Naive thymus-derived CD4-positive, alpha-beta T cell (primary cell): ENCODE measurements around the gene KCNK17. TPM values are rescaled to one million over a fixed set of nuclear protein-coding genes. Genes with fewer than 3 reads are reported as not detected.

Source experiments
- ATAC-seq: fragments of 150-1000 bp; cut with Tn5 transposase; 2 replicates; pipeline ENCODE4 v1.10.0; 2021; ENCODE audit warnings: mild to moderate bottlenecking, moderate library complexity
- CTCF ChIA-PET: fragments of 350-600 bp; sonication (Branson Sonifier 250); formaldehyde crosslinking; loops from one replicate; lab custom pipeline; 2021; ENCODE audit warnings: antibody characterized with exemption; lab: Charles Lee
- POLR2A ChIA-PET: fragments of 350-600 bp; sonication (Branson Sonifier 250); formaldehyde crosslinking; loops from one replicate; lab custom pipeline; 2021; ENCODE audit warnings: antibody characterized with exemption, inconsistent platforms; lab: Charles Lee
- DNase-seq, 9 donors: peaks; one replicate each; pipeline versions ENCODE4 v3.0.0 to v3.0.0-alpha.2; 2020 to 2022; ENCODE audit warnings: mixed read lengths in 1 of 9
- H3K27ac ChIP-seq: one replicate; pipeline ENCODE4 v1.7.0; 2013; ENCODE audit warnings: mild to moderate bottlenecking, low read depth, low read length, moderate library complexity
- H3K27me3 ChIP-seq, 2 donors: one replicate each; pipeline ENCODE4 v1.7.0; 2013; ENCODE audit warnings: low read length in 2 of 2, mild to moderate bottlenecking in 2 of 2, moderate library complexity in 2 of 2; ENCODE audit not compliant: control insufficient read depth in 2 of 2, insufficient read depth in 2 of 2
- H3K36me3 ChIP-seq, 3 experiments: 1 replicate in 2 of 3; 2 replicates in 1 of 3; pipeline ENCODE4 v1.7.0; 2013; ENCODE audit warnings: low read length in 3 of 3, mild to moderate bottlenecking in 3 of 3, moderate library complexity in 1 of 3; ENCODE audit not compliant: insufficient read depth in 3 of 3, control insufficient read depth in 2 of 3
- H3K4me1 ChIP-seq, 2 donors: one replicate each; pipeline ENCODE4 v1.7.0; 2013; ENCODE audit warnings: low read length in 2 of 2, mild to moderate bottlenecking in 2 of 2, moderate library complexity in 1 of 2; ENCODE audit not compliant: control insufficient read depth in 2 of 2, insufficient read depth in 2 of 2
- H3K4me3 ChIP-seq: 2 replicates; pipeline ENCODE4 v1.7.0; 2013; ENCODE audit warnings: mild to moderate bottlenecking, low read length
- H3K9me3 ChIP-seq, 3 experiments: 1 replicate in 2 of 3; 2 replicates in 1 of 3; pipeline ENCODE4 v1.7.0; 2013; ENCODE audit warnings: low read length in 3 of 3; ENCODE audit not compliant: control insufficient read depth in 2 of 3
- H3K27ac Mint-ChIP-seq, 9 donors: one replicate each; pipeline ENCODE4 v1.8.0; 2020 to 2022; ENCODE audit warnings: mixed read lengths in 9 of 9, mild to moderate bottlenecking in 8 of 9, moderate library complexity in 5 of 9, inconsistent platforms in 2 of 9
- H3K27me3 Mint-ChIP-seq, 5 donors: one replicate each; pipeline ENCODE4 v1.8.0; 2021 to 2022; ENCODE audit warnings: mixed read lengths in 5 of 5, mild to moderate bottlenecking in 1 of 5
- H3K36me3 Mint-ChIP-seq, 5 donors: one replicate each; pipeline ENCODE4 v1.8.0; 2020 to 2022; ENCODE audit warnings: mixed read lengths in 5 of 5, mild to moderate bottlenecking in 3 of 5, inconsistent platforms in 1 of 5
- H3K4me1 Mint-ChIP-seq, 7 donors: one replicate each; pipeline ENCODE4 v1.8.0; 2020 to 2022; ENCODE audit warnings: mixed read lengths in 7 of 7, mild to moderate bottlenecking in 3 of 7, inconsistent platforms in 1 of 7
- H3K4me3 Mint-ChIP-seq, 10 donors: one replicate each; pipeline ENCODE4 v1.8.0; 2020 to 2022; ENCODE audit warnings: mild to moderate bottlenecking in 10 of 10, mixed read lengths in 10 of 10, moderate library complexity in 6 of 10, inconsistent platforms in 2 of 10
- H3K9me3 Mint-ChIP-seq, 11 donors: one replicate each; pipeline ENCODE4 v1.8.0; 2020 to 2022; ENCODE audit warnings: mixed read lengths in 11 of 11, mild to moderate bottlenecking in 4 of 11, inconsistent platforms in 1 of 11, moderate library complexity in 1 of 11
- intact Hi-C, 2 donors: fragments of 100-400 bp; cut with micrococcal nuclease; formaldehyde crosslinking; loops; one replicate each; pipeline ENCODE4 v1.15.1; 2023
- polyA plus RNA-seq, 2 donors: library from polyadenylated mRNA; unstranded; fragments of 300-500 nt; fragmentation: Illumina TruSeq; gene quantifications; one replicate each; pipeline ENCODE4 v1.2.3, GENCODE V29; 2021
- total RNA-seq, 6 experiments: library from RNA in 5 of 6; stranded (reverse) in 5 of 6; gene quantifications; 1 replicate in 5 of 6; 2 replicates in 1 of 6; pipeline ENCODE4 v1.2.3 and lab custom pipeline; 2021 to 2026

Gene KCNK17
- total and polyA plus RNA-seq, 7 experiments from 2014 or later: 0.72 TPM; not detected in 6

- Histone ChIP-seq H3K36me3 (no peaks in the 10 kb centered on the region), H3K9me3 (no peaks in the 10 kb centered on the region), H3K4me1 (no peaks in the 10 kb centered on the region), H3K4me3 (no peak overlapping the region), H3K27ac (no peak overlapping the region), H3K27me3 (no peaks in the 10 kb centered on the region)
- H3K4me1 Mint-ChIP-seq: peaks cover 0 to 9% (median 0%) of the 10 kb centered on the region in 7 donors
- CTCF ChIA-PET: no interaction called here
- no peak for DNase-seq
- peaks cover 10 to 42% (median 23%) of the 10 kb centered on the region in 5 donors for H3K27me3 Mint-ChIP-seq
- H3K4me3 Mint-ChIP-seq: no peak overlapping the region
- POLR2A ChIA-PET: no interaction called here
- no peak overlapping the region for H3K27ac Mint-ChIP-seq
- H3K36me3 Mint-ChIP-seq: no peaks in the 10 kb centered on the region
- intact Hi-C loops: no loop called here
- no peaks in the 10 kb centered on the region for H3K9me3 Mint-ChIP-seq
- no peak for ATAC-seq
Measured at GRCh38 chr6:39328066-39328465, 13.8 kb upstream of the KCNK17 start.

DNA sequence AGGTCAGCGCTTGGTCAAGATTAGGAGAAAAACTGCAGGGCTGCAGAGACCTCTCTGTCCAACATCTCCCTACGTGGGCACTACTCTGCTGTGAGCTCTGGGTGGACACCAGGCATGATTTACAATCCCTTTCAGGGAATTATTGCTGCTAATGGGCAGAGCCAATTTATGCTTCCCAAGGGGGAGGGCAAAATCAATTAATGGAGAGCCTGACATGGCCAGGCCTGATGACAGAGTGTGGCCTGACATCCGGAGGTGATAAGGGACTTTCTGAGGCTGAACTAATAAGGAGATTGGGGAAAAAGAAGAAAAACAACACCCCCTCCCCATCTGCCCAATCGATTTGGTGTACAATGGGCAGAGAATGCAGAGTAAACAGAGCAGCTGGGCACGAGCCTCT lies 13.3 kb upstream of the KCNK17 start:
- no peaks in the 10 kb centered on the region for H3K9me3 Mint-ChIP-seq
- intact Hi-C loops: no loop called here
- DNase-seq: no peak
- CTCF ChIA-PET: no interaction called here
- no peaks in the 10 kb centered on the region for H3K9me3 ChIP-seq
- ATAC-seq: no peak
- no peak overlapping the region for H3K4me3 ChIP-seq
- no peaks in the 10 kb centered on the region for H3K4me1 ChIP-seq
- no peaks in the 10 kb centered on the region for H3K36me3 Mint-ChIP-seq
- no peaks in the 10 kb centered on the region for H3K36me3 ChIP-seq
- H3K27me3 ChIP-seq: no peaks in the 10 kb centered on the region
- no peak overlapping the region for H3K27ac Mint-ChIP-seq
- POLR2A ChIA-PET: no interaction called here
- peaks cover 5 to 38% (median 20%) of the 10 kb centered on the region in 5 donors for H3K27me3 Mint-ChIP-seq
- H3K4me3 Mint-ChIP-seq: no peak overlapping the region
- peaks cover 0 to 9% (median 0%) of the 10 kb centered on the region in 7 donors for H3K4me1 Mint-ChIP-seq
- H3K27ac ChIP-seq: no peak overlapping the region

- no peak for ATAC-seq
- Histone ChIP-seq H3K4me3 (no peak within 1 kb of the TSS), H3K4me1 (no peaks in the 10 kb centered on the region), H3K36me3 (no peaks in the 10 kb centered on the region), H3K27me3 (no peaks in the 10 kb centered on the region), H3K9me3 (no peaks in the 10 kb centered on the region), H3K27ac (no peak within 1 kb of the TSS)
- CTCF ChIA-PET: no interaction called here
- H3K4me1 Mint-ChIP-seq: peaks cover 0 to 5% (median 0%) of the 10 kb centered on the region in 7 donors
- no peaks in the 10 kb centered on the region for H3K36me3 Mint-ChIP-seq
- intact Hi-C loops: no loop called here
- no peak within 1 kb of the TSS for H3K27ac Mint-ChIP-seq
- peaks cover 0 to 26% (median 15%) of the 10 kb centered on the region in 5 donors for H3K27me3 Mint-ChIP-seq
- no peak for DNase-seq
- no peaks in the 10 kb centered on the region for H3K9me3 Mint-ChIP-seq
- H3K4me3 Mint-ChIP-seq: no peak within 1 kb of the TSS
- POLR2A ChIA-PET: no interaction called here
Measured at GRCh38 chr6:39322306-39322850, 8.2 kb upstream of the KCNK17 start, which contains the start of gene KCNK16. Gene KCNK16, minus strand, starts transcription at chr6:39322702. Its CDS starts 162 bp downstream, at chr6:39322540.

GRCh38 chr6:39321761-39322160 lies 7.5 kb upstream of the KCNK17 start:
- H3K36me3 ChIP-seq: no peaks in the 10 kb centered on the region
- CTCF ChIA-PET: interaction anchor here (1.5 kb wide), 1 partner anchor 19 kb away, joined by 4 read pairs; no protein-coding TSS in a partner anchor
- Mint-ChIP-seq H3K4me3 (no peak overlapping the region), H3K27me3 (peaks cover 0 to 27% (median 19%) of the 10 kb centered on the region in 5 donors), H3K9me3 (no peaks in the 10 kb centered on the region), H3K36me3 (no peaks in the 10 kb centered on the region), H3K27ac (no peak overlapping the region), H3K4me1 (peaks cover 0 to 4% (median 0%) of the 10 kb centered on the region in 7 donors)
- no peak overlapping the region for H3K4me3 ChIP-seq
- H3K9me3 ChIP-seq: no peaks in the 10 kb centered on the region
- ATAC-seq (no peak), DNase-seq (no peak)
- POLR2A ChIA-PET: no interaction called here
- no peaks in the 10 kb centered on the region for H3K4me1 ChIP-seq
- H3K27me3 ChIP-seq: no peaks in the 10 kb centered on the region
- intact Hi-C loops: no loop called here
- H3K27ac ChIP-seq: no peak overlapping the region

DNA sequence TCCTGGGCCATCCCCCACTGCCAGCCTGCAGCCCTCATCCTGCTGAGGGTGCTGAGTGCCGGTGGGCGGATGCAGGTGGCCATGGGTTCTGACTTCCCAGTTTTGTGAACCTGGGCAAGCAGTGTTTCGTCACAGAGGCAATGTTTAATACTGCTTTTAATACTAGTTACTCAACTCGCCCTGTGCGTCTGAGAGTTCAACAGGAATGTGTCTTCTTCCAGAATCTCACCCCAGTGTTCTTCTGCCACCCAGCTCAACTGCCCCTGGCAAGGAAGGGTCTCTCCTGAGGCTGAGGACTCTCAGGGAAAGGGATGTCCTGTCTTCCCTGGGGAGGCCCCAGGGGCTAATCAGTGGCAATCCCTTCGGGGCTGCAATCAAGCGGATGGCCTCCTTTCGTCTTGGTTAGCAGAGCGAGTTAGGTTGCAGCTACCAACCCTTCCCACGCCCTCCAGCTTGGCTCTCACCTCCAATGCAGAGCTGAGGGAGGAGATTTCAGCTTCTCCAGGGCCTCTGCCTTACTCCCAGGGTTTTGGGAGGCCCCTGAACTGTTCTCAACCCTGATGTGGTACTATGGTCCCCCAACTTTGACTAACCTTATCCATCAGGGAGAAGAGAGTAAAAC lies 6.3 kb upstream of the KCNK17 start:
- Mint-ChIP-seq H3K4me3 (no peak overlapping the region), H3K27me3 (peaks cover 0 to 29% (median 21%) of the 10 kb centered on the region in 5 donors), H3K4me1 (peaks cover 0 to 2% (median 0%) of the 10 kb centered on the region in 7 donors), H3K36me3 (no peaks in the 10 kb centered on the region), H3K27ac (no peak overlapping the region), H3K9me3 (no peaks in the 10 kb centered on the region)
- Histone ChIP-seq H3K27me3 (no peaks in the 10 kb centered on the region), H3K9me3 (no peaks in the 10 kb centered on the region), H3K36me3 (no peaks in the 10 kb centered on the region), H3K4me3 (no peak overlapping the region), H3K27ac (no peak overlapping the region), H3K4me1 (no peaks in the 10 kb centered on the region)
- ChIA-PET CTCF (interaction anchor here (1.5 kb wide), 1 partner anchor 18 kb away, joined by 4 read pairs; no protein-coding TSS in a partner anchor), POLR2A (no interaction called here)
- intact Hi-C loops: no loop called here
- DNase-seq: no peak
- ATAC-seq: no peak

GRCh38 chr6:39319621-39320362 lies 5.6 kb upstream of the KCNK17 start:
- POLR2A ChIA-PET: no interaction called here
- no peak overlapping the region for H3K27ac Mint-ChIP-seq
- intact Hi-C loops: no loop called here

More at GRCh38 chr6:39319621-39320362, 5.6 kb upstream of the KCNK17 start:
- Histone ChIP-seq H3K27ac (no peak overlapping the region), H3K36me3 (no peaks in the 10 kb centered on the region), H3K9me3 (no peaks in the 10 kb centered on the region), H3K27me3 (no peaks in the 10 kb centered on the region), H3K4me3 (no peak overlapping the region), H3K4me1 (no peaks in the 10 kb centered on the region)
- Mint-ChIP-seq H3K9me3 (no peaks in the 10 kb centered on the region), H3K4me3 (no peak overlapping the region), H3K27me3 (peaks cover 5 to 32% (median 28%) of the 10 kb centered on the region in 5 donors), H3K36me3 (no peaks in the 10 kb centered on the region), H3K4me1 (peaks cover 0 to 2% (median 0%) of the 10 kb centered on the region in 7 donors)
- DNase-seq: no peak
- CTCF ChIA-PET: interaction anchor here (0.5 kb wide), 1 partner anchor 942 kb away, joined by 3 read pairs; no protein-coding TSS in a partner anchor
- ATAC-seq: no peak
